ENCODE data around the gene EDNRA.

The EDNRA gene

DNA sequence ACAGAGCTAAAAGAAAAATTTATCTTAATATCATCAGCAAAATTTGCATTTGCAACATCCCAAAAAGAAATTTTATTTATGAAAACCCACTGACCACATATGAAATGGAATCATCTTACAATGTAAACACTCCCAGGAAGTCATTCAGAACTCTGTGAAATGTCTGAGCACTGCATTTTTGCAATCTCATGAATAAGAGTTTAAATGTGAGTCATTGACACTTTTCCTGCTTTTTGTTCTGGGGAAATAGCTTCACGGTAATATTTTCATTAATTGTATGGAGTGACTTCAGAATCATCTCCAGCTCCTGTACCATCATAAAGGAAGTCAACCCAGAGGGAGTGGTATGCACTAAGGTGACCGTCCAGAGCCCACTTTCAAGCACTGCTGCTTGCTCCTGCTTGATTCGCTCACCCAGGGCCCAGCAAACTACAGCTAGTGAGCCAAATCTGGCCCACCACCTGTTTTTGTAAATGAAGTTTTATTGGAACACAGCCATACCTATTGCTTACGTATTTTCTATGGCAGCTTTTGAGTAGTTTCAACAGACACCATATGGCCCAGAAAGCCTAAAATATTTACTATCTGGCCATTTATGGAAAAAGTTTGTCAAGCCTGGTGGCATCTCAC lies 17.2 kb downstream of the EDNRA start:
- DNase-seq, result no peak

DNA sequence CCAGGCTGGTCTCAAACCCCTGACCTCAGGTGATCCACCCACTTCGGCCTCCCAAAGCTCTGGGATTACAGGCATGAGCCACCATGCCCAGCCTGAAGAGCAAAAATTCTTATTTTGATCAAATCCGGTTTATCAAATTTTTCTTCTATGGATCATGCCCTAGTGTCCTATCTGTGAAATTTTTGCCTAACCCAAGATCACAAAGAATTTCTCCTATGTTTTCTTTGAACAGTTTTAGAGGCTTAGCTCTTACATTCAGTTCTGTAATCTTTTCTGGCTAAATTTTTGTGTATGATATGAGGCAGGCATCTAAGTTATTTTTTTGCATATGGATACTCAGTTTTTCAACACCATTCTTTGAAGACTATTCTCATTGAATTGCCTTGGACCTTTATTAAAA lies 27.4 kb downstream of the EDNRA start:
- no peak for DNase-seq

DNA sequence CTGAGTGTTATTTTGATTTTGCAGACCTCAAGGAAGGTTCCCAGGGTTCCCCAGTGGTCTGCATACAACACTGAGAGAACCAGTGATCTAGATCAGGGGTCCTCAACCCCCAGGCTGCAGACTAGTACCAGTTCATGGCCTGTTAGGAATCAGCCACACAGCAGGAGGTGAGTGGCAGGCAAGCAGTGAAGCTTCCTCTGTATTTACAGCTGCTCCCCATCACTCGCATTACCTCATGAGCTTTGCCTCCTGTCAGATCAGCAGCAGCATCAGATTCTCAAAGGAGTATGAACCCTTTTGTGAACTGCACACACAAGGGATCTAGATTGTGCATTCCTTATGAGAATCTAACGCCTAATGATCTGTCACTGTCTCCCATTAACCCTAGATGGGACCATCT lies 28.5 kb downstream of the EDNRA start:
- no peak for DNase-seq

DNA sequence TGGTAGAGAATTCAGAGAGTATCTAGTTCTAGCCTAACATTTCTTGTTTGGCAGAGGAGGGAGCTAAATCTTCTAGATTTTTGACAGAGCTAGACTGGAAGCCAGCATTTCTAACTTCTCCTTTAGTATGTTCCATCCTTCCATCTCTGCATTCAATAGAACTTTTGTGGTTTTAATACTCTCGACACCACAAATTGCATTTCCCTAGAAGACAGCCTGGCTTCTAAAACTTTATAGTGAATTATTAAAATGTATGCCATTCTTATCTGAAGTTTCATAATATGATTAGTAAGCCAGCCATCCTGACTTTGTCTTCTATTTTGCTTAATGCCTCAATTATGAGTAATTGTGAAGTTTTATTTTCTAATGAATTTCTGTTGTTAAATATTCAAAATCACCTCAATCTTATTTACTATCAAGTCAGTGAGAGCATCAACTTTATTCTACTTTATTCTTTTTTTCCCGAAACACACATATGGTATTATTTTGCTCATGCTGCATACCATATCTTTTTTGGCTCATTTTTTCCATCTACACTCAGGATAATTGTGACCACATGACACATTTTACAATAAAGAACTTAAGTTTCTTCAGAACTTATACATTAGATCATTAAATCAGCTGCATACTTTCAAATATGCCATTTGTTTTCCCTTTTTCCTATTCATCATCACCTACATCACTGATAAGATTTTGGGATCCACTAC lies 30.2 kb downstream of the EDNRA start:
- no peak for DNase-seq

DNA sequence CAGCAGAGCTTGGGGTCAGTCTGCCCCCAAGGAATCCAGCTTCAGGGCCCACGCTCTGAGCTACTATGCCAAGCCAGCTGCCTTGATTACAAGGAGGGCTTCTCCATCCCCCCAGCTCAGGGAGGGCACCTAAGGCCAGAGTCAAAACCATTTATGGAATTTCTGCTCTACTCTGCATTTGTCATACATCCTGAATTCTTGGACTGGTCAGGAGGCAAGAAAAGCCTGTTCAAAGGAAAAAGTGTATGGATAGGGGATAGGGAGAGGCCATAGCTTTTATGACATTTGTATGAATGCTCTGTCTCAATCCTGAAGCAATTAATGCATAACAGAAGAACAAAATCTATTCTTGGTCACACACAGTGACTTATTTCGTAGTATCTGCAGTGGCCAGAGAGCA lies 32.2 kb downstream of the EDNRA start:
- DNase-seq, result no peak

DNA sequence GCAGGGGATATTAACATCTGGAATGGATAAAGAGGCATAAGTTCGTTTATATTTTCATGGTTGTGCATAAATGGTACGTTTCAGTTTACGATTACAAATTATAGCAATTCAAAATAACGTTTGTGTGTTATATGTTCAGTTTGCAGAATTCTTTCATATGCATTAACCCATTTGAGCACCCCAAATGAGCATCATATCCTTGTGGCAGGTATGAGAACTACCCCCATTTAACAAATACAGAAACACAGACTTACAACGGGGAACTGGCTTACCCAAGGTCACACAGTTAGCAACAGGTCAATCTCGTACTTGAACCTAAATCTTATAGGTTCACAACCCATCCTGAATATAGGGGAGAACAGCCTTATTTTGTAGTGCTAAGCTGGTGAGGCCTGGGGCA lies 33.1 kb downstream of the EDNRA start:
- no peak for DNase-seq

DNA sequence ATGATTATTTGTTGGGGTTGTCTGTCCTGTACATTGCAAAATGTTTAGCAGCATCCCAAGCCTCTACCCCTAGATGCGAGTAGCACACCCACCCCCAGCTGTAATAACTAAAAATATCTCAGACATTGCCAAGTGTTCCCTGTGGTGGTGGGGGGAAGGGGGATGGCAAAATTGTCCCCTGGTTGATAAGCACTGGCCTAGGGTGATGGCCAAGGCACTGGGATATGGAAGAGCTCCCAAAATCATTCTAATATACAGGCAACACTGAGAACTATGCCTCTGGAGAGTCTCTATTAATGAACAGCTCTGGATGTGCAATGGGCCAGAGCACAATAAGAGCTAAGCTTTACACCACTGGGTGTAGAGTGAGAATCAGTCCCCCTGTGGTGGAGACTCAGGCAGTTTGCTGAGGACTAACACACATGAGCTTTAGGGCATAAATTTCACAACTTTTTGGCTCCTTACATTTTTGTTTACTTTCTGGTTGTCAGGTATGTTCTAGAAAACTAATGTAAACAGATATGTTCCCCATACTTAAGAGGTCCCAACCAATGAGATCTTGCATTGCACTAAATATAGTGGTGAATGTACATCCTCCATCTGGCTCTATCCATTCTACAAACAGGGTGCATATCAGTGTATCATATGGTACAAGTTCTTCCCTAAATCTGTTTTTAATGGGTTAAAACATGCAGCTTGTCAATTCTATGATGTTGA lies 34.5 kb downstream of the EDNRA start:
- DNase-seq, result no peak

DNA sequence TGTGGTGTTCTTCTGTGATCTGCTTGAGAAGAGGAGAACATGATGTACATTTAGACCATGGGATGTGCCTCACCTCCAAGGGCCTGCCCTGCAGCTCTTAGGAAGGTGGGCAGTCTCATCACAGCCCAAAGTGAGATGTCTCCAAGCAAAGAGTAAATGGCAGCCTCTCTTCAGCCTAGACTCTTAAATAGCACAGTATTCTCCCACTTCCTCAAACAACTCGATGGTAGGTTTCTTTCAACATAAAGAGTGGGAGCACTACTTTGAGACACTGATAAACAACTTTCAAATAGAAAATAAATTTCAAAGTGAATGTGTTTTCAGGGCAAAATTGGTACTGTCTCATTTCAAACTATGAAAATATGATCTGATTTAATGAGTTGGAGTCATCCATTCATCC lies 35.2 kb downstream of the EDNRA start:
- DNase-seq, result no peak

DNA sequence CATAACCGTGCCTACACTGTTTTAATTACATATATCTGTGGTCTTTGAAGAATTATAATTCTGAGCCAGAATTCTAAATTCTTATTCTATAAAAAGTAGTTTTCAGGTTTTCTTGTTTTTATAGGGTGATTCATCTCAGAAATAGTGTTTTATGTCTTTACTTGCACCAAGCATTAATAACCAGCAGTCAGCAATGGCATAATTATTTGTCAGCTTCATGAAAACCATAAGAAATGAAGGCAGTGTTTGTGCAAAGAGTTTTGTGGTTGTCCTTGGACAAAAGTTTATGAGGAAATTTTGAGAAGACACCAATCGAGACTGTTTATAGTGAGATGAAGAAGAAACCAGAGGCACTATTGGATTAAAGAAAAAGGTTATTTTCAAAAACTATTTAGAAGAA lies 37.2 kb downstream of the EDNRA start:
- DNase-seq, result no peak

DNA sequence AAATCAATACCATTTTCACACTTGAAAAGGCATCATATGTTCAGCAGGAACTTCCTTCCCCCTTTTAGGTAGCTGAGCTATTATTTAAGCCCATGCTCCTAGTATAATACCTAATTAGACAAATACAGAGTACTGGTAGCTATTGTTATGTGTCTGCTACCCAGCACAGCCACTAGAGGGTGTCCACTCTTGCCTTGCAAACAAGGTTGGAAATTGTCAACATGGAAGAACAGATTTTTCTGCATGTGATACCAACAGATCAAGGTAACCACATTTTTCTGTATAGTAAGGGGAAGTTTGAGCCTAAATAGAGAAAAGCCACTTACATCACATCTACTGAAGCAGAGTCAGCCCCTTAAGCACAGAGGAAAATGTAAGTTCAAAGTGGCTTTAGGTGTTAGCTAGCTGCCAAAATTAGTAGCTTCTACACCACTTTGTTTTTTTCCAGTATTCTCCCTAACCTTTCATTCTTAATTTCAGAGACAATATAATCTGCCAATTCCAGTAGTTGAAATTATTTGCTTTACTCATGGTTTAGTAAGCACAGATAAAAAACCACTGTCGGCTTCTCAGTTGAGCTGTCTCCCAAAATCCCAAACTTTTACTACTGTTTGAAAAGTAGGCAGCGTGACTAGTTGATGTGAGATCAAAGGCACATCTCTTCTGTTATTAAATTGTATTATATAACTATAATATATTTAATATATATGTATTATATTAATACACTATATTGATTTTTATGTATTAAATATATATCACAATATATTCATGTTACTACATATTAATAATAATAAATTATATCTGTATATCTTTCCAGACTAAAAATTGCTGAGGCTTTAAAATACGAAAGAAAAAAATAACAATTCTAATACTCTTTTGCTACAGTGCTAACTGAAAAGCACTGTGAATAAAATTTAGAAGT lies 38.2 kb downstream of the EDNRA start:
- no peak for DNase-seq

DNA sequence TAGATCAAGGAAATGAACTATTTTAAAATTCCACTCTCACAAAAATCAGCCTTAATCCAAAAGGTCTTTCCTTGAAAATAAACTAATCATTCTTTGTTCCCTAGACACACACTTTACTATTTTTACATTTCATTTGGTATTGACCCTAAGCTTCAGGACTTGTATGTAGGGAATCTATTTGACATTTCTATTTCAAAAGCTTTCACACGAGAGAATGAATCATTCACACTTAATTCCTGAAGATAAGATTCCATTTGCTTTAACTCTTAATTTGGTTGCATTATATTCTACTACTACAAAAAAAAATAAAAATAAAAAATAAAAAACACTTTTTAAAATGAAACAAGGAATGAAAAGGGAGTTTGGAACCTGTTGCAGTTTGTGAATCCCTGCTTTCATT lies 43.7 kb downstream of the EDNRA start:
- DNase-seq, result no peak

DNA sequence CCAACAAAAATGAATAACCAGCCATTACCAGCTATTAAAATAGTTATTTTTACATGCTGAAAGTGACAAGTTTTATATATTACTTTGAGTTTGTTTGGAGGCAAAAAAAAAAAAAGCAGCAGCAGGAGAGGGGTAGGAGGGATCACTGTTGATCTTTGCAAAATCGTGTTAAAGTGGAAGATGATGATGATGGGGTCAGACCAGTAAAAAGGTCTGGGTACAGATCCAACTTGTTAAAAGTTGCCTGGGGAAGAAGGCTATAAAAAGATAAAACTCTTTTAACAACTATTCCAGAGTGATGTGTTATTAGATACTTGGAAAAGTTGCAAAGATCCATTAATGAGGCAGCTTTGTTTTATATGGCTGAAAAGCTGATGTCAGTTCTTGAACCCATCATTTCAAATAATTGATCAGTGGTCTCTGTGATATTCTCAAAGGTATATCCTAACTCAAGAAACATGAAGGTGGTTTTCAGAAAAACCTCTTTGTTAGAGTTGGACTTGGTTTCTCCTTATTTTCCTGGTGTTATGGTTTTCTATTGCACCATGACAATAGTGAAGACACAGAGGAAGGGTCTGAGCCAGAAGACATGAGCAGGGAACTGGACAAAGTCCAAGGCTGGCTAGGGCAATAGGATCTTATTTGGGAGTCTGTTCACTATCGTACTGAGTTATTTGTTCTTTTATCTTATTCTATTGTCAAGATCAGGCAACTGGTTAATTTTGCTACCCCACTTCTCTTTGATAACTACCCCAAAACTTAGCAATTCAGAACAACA lies 44.8 kb downstream of the EDNRA start:
- no peak for DNase-seq

DNA sequence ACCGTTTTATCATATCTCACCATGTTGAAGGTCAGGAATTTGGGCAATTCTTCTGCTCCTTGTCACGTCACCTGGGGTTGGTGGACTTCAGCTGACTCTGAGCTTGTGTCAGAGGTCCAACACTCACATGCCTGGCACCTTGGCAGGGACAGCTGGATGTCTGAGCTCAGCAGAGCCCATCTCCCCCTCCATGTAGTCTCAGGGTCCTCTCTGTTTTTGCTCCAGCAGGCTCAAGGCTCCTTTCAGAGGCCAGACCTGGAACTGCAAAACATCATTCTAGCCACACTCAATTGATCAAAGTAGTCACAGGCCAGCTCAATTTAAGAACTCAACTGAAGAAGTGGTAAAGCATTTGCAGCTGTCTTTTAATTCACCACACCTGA lies 45.4 kb downstream of the EDNRA start:
- DNase-seq, result no peak

DNA sequence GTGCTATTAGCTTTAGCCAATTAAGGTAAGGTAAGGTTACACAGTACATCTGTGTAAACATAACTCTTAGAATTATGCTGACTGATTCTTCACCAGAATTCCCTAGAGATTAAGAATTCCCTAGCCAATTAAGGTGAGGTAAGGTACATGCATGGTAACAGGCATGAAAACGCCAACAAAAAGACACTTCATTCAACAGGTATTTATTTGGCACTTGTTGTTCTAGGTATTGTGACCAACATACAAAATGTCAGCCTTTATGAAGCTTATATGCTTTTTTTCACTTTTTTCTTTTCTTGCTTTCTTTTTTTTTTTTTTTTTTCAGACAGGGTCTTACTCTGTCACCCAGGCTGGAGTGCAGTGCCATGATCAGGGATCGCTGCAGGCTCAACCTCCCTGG lies 47.2 kb downstream of the EDNRA start:
- DNase-seq, result no peak

DNA sequence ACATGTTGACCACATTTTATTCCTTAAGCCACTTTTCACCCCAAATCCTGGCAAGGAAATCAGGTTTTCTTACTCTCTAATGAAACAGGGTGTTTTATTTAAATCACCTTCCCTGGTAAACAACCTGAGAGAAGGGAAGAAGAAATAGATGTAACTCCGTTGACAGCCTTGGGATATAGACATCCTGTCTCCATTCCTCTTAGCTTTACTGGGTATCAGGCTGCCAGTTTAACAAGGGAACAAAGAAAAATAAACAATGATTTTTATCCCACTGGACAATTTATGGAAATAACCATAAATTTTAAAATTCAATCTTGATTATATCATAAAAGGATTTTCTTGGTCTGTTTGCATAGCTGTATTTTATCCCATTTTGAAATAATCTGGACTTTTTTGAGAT lies 49.2 kb downstream of the EDNRA start:
- DNase-seq, result no peak

DNA sequence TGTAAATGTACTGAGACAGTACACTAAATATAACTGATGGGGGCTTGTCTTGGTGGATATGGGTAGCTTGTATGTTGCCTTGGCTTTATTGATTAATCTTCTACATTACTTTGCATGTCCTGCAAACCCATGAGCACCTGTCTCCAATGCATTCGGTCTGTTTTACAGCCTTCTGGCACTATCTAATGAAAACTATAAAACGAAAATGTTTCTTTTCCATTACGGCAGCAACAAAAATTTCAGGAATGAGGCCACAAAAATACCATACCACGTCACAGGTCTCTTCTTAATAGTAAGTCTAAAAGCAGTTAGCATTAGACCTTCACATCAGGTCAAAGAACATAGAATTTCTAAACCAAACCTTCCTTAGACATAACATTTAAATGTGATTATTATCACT lies 49.8 kb downstream of the EDNRA start:
- no peak for DNase-seq

DNA sequence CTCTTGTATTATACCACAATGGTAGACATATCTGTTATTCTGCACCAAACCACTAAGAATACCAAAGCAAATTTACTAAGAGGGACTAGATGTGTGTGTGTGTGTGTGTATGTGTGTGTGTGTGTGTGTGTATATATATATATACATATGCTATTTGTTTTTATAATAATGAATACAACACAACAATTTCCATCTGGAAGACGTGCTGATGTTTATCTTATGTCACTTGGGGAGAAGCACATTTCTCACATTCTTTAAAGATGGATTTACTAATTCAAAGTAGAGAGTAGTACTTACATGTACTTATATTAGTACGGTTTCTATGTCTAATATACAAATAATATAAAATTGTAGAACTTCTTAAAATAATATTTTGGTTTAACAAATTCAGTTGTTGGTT lies 52.0 kb downstream of the EDNRA start:
- DNase-seq, result no peak

DNA sequence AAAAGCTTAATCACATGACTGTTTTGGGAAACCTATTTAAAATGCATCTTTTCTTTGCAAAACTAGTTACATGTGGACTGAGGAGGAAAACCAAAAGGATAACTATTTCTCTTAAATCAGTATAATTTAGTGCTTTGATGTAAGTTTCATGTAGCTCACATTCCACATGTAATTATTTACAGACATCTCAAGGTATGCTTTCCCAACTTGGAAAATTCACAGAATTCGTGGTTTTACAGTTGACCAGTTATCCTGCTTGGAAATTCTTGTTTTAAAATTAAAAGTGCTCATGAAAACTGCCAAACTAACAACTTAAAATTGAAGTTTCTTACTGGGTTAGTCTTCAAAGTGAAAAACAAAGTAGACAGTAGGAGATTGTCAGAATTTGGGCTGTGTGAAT lies 52.4 kb downstream of the EDNRA start:
- no peak for DNase-seq

DNA sequence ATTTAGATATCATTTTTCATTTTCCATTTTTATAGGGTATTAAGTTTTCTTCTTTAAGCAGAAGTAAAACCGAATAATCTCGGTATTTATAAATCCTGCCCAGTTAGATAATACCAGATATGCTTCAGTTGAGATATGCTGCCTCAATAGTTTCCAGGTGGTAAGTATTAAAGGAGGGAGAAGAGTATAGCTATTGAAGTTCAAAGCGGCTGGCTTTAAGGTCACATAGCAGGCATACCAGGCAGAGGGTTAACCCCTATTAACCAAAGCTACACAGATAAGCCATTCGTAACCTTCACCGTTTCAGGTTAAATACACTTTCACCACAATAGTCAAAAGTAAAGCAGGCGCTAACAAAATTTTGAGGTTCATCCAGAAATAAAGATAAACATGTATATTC lies 54.2 kb downstream of the EDNRA start:
- no peak for DNase-seq

DNA sequence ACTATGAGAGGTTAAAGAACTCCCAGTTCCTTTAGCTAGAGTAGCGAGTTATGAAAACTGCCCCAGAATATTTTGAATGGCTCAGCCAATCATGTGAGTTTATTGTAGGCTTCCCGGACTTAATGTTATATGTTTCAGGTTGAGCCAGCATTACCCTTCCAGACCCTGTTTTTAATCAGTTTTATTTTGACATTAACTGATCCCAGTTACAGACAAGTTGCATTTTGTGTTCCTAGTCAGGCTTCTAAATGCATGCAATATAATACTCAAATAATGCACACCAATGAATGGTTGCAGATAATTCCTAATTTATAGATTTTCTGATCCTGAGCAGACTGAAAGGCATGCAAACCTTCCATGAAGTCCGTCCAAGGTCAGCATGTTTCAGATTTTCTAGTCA lies 57.8 kb downstream of the EDNRA start:
- DNase-seq, result no peak

DNA sequence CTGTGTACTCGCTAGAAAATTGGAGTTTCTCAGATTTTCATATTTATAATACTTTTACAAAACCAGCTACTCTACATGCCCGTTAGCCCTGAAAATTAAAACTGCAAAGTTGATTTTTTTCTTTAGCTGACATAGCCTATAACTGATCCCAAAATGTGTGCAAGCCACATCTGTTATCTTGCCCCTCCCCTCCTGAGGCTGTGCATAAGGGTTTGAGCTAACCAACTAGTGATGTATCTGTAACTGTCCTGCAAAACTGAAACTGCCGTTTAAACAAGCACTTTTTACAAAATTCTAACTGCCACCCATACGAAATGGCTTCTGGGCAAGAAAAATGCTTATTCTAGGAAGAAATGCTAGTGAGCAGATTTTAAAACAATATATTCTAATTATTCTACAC lies 59.1 kb downstream of the EDNRA start:
- DNase-seq, result no peak

DNA sequence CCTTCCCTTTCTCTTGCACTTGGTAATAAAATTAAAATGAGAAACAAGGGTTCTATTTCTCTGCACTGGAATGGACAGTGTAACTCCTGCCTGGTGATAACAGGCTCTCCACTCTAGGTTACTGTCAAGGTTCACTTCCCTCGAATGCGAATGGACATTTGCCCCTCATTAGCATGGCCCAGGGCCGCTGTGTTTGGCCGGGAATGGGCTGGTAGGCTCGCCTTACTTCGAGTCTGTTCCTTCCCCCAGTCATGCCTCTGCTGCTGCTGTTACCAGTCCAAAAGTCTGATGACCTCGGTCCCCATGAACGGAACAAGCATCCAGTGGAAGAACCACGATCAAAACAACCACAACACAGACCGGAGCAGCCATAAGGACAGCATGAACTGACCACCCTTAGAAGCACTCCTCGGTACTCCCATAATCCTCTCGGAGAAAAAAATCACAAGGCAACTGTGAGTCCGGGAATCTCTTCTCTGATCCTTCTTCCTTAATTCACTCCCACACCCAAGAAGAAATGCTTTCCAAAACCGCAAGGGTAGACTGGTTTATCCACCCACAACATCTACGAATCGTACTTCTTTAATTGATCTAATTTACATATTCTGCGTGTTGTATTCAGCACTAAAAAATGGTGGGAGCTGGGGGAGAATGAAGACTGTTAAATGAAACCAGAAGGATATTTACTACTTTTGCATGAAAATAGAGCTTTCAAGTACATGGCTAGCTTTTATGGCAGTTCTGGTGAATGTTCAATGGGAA lies 61.5 kb downstream of the EDNRA start:
- no peak for DNase-seq

Data from right hindlimb (tissue), 1 donor.